H9 (cell line): ENCODE data around the gene EED. TPM values are rescaled to one million over a fixed set of nuclear protein-coding genes. Genes with fewer than 3 reads are reported as not detected.

Source experiments
- DNase-seq: peaks from one replicate; pipeline ENCODE4 v3.0.0-alpha.2; 2017
- H2AFZ ChIP-seq: one replicate; pipeline ENCODE4 v1.6.1; 2013; ENCODE audit warnings: mild to moderate bottlenecking, low read length, control low read depth, moderate library complexity
- H2AK5ac ChIP-seq: 2 replicates; pipeline ENCODE4 v1.6.1; 2013; ENCODE audit warnings: low read length, control low read depth, mixed read lengths; ENCODE audit not compliant: insufficient read length
- H2BK120ac ChIP-seq: one replicate; pipeline ENCODE4 v1.6.1; 2013; ENCODE audit warnings: low read depth, mild to moderate bottlenecking, low read length, control low read depth, inconsistent platforms; ENCODE audit not compliant: poor library complexity, severe bottlenecking
- H2BK12ac ChIP-seq: 2 replicates; pipeline ENCODE4 v1.6.1; 2013; ENCODE audit warnings: low read length, control low read depth, mixed read lengths, low read depth; ENCODE audit not compliant: insufficient read length
- H2BK15ac ChIP-seq: 2 replicates; pipeline ENCODE4 v1.6.1; 2013; ENCODE audit warnings: low read depth, low read length, control low read depth
- H2BK20ac ChIP-seq: one replicate; pipeline ENCODE4 v1.6.1; 2013; ENCODE audit warnings: low read depth, mild to moderate bottlenecking, low read length, control low read depth, inconsistent platforms; ENCODE audit not compliant: poor library complexity, severe bottlenecking
- H2BK5ac ChIP-seq: 2 replicates; pipeline ENCODE4 v1.6.1; 2013; ENCODE audit warnings: low read length, control low read depth, mixed read lengths; ENCODE audit not compliant: insufficient read length
- H3K14ac ChIP-seq: 2 replicates; pipeline ENCODE4 v1.6.1; 2013; ENCODE audit warnings: low read length, control low read depth; ENCODE audit not compliant: insufficient read depth
- H3K18ac ChIP-seq: 2 replicates; pipeline ENCODE4 v1.6.1; 2013; ENCODE audit warnings: low read depth, mild to moderate bottlenecking, mixed read lengths, low read length, control low read depth; ENCODE audit not compliant: insufficient read length
- H3K23ac ChIP-seq: 2 replicates; pipeline ENCODE4 v1.6.1; 2013; ENCODE audit warnings: low read length, control low read depth, mixed read lengths, low read depth; ENCODE audit not compliant: insufficient read length
- H3K23me2 ChIP-seq: 2 replicates; pipeline ENCODE4 v1.6.1; 2013; ENCODE audit warnings: low read depth, mild to moderate bottlenecking, mixed read lengths, low read length, control low read depth; ENCODE audit not compliant: insufficient read length, poor library complexity, severe bottlenecking
- H3K27ac ChIP-seq: 2 replicates; pipeline ENCODE4 v1.5.1; 2013; ENCODE audit warnings: low read length, control low read depth, mixed read lengths, low read depth; ENCODE audit not compliant: insufficient read length
- H3K27me3 ChIP-seq: 2 replicates; pipeline ENCODE4 v1.6.1; 2013; ENCODE audit warnings: low read length, control low read depth, inconsistent platforms; ENCODE audit not compliant: insufficient read depth
- H3K4ac ChIP-seq: 2 replicates; pipeline ENCODE4 v1.6.1; 2013; ENCODE audit warnings: low read depth, mild to moderate bottlenecking, control low read depth, inconsistent platforms, low read length, moderate library complexity
- H3K4me1 ChIP-seq: 2 replicates; pipeline ENCODE4 v1.6.1; 2013; ENCODE audit warnings: low read length, control low read depth, inconsistent platforms; ENCODE audit not compliant: insufficient read depth
- H3K4me2 ChIP-seq: 2 replicates; pipeline ENCODE4 v1.6.1; 2013; ENCODE audit warnings: low read length, control low read depth, mixed read lengths; ENCODE audit not compliant: insufficient read length, insufficient read depth
- H3K56ac ChIP-seq: 2 replicates; pipeline ENCODE4 v1.6.1; 2013; ENCODE audit warnings: low read depth, mild to moderate bottlenecking, mixed read lengths, low read length, control low read depth; ENCODE audit not compliant: insufficient read length
- H3K79me1 ChIP-seq: 2 replicates; pipeline ENCODE4 v1.6.1; 2013; ENCODE audit warnings: low read depth, mild to moderate bottlenecking, moderate library complexity, low read length, control low read depth, inconsistent platforms; ENCODE audit not compliant: insufficient read depth, poor library complexity, severe bottlenecking
- H3K79me2 ChIP-seq: 2 replicates; pipeline ENCODE4 v1.6.1; 2013; ENCODE audit warnings: low read length, control low read depth, inconsistent platforms; ENCODE audit not compliant: insufficient read depth
- H3K9ac ChIP-seq: 2 replicates; pipeline ENCODE4 v1.6.1; 2013; ENCODE audit warnings: low read length, control low read depth, mixed read lengths; ENCODE audit not compliant: insufficient read length; ENCODE audit errors: extremely low read depth
- H3K9me3 ChIP-seq: one replicate; pipeline ENCODE4 v1.6.1; 2013; ENCODE audit warnings: low read depth, low read length, inconsistent platforms; ENCODE audit not compliant: control insufficient read depth
- H3T11ph ChIP-seq: one replicate; pipeline ENCODE4 v1.6.1; 2013; ENCODE audit warnings: mild to moderate bottlenecking, low read length, control low read depth, inconsistent platforms
- H4K20me1 ChIP-seq: one replicate; pipeline ENCODE4 v1.6.1; 2013; ENCODE audit not compliant: control insufficient read depth, insufficient read length, insufficient read depth
- H4K5ac ChIP-seq: 2 replicates; pipeline ENCODE4 v1.6.1; 2013; ENCODE audit warnings: low read depth, mild to moderate bottlenecking, mixed read lengths, low read length, control low read depth; ENCODE audit not compliant: insufficient read length
- H4K8ac ChIP-seq: replicated peaks from 2 replicates; pipeline ENCODE4 v1.6.1; 2013; ENCODE audit warnings: low read length, control low read depth, mixed read lengths, low read depth; ENCODE audit not compliant: insufficient read length
- H4K91ac ChIP-seq: 2 replicates; pipeline ENCODE4 v1.6.1; 2013; ENCODE audit warnings: low read depth, mild to moderate bottlenecking, moderate library complexity, mixed read lengths, low read length, control low read depth; ENCODE audit not compliant: insufficient read length
- H3K27ac Mint-ChIP-seq, 3 experiments: 2 replicates in 2 of 3; 3 replicates in 1 of 3; pipeline ENCODE4 v1.8.0; 2020 to 2021; ENCODE audit warnings: mixed read lengths in 3 of 3, mild to moderate bottlenecking in 1 of 3, moderate library complexity in 1 of 3
- H3K27me3 Mint-ChIP-seq: 2 replicates; pipeline ENCODE4 v1.8.0; 2021; ENCODE audit warnings: low read depth, mild to moderate bottlenecking, moderate library complexity, mixed read lengths
- H3K36me3 Mint-ChIP-seq, 3 experiments: 2 replicates in 2 of 3; 3 replicates in 1 of 3; pipeline ENCODE4 v1.8.0; 2020 to 2021; ENCODE audit warnings: low read depth in 3 of 3, mixed read lengths in 3 of 3; ENCODE audit not compliant: insufficient read depth in 1 of 3
- H3K4me1 Mint-ChIP-seq, 2 experiments: 2 replicates each; pipeline ENCODE4 v1.8.0; 2020; ENCODE audit warnings: mixed read lengths in 2 of 2
- H3K4me3 Mint-ChIP-seq, 2 experiments: 2 replicates in 1 of 2; 3 replicates in 1 of 2; pipeline ENCODE4 v1.8.0; 2020 to 2021; ENCODE audit warnings: mild to moderate bottlenecking in 2 of 2, mixed read lengths in 2 of 2, moderate library complexity in 1 of 2
- H3K9me3 Mint-ChIP-seq, 2 experiments: 2 replicates in 1 of 2; 3 replicates in 1 of 2; pipeline ENCODE4 v1.8.0; 2020; ENCODE audit warnings: mild to moderate bottlenecking in 2 of 2, mixed read lengths in 2 of 2, moderate library complexity in 1 of 2
- CTCF ChIP-seq: fragments of 200-600 bp; sonication (generic); conservative IDR thresholded peaks from 3 replicates; pipeline ENCODE4 v1.8.0; 2021; ENCODE audit warnings: antibody characterized with exemption, mild to moderate bottlenecking
- WGBS: extraction: QIAGEN DNeasy Blood & Tissue Kit; methylation state at CpG from one replicate; pipeline ENCODE4 v1.1.7; 2013; ENCODE audit warnings: missing lambda C conversion rate, low lambda C conversion rate, mixed read lengths; ENCODE audit not compliant: insufficient read length; ENCODE audit errors: extremely low coverage; 5-methylcytosine and 5-hydroxymethylcytosine counted together
- total RNA-seq: library from RNA; stranded (reverse); gene quantifications from 2 replicates; pipeline ENCODE4 v1.2.1, GENCODE V29; 2021

The EED gene
- total RNA-seq, 1 experiment from 2014 or later = 34.1 TPM

- H3K27me3 ChIP-seq = no peaks in the 10 kb centered on the region
- H3K36me3 Mint-ChIP-seq = no peaks in the 10 kb centered on the region
- no peak overlapping the region for H2BK5ac ChIP-seq
- no peaks in the 10 kb centered on the region for H3K4me1 ChIP-seq
- H3K27ac ChIP-seq = no peak overlapping the region
- H3K4me1 Mint-ChIP-seq = peaks cover 4 to 7% of the 10 kb centered on the region in 2 experiments; a peak in 2 of 4 replicates
- H2AK5ac ChIP-seq = no peak overlapping the region
- no peak overlapping the region for H3K4ac ChIP-seq
- H3K23me2 ChIP-seq = no peaks in the 10 kb centered on the region
- H3K9me3 ChIP-seq = no peaks in the 10 kb centered on the region
- H3K14ac ChIP-seq = no peak overlapping the region
- no peaks in the 10 kb centered on the region for H4K20me1 ChIP-seq
- no peak overlapping the region for H2BK12ac ChIP-seq
- no peak overlapping the region for H3K18ac ChIP-seq
- no peak overlapping the region for H4K91ac ChIP-seq
- H3K79me2 ChIP-seq = no peaks in the 10 kb centered on the region
- no peak overlapping the region for H4K8ac ChIP-seq
- H2BK15ac ChIP-seq = no peak overlapping the region
- H3K27ac Mint-ChIP-seq = no peak overlapping the region
- no peaks in the 10 kb centered on the region; the same call in none of the 2 replicates for H3K27me3 Mint-ChIP-seq
- no peak overlapping the region for H3T11ph ChIP-seq
- no peak overlapping the region for H2BK20ac ChIP-seq
- no peak overlapping the region for H3K4me2 ChIP-seq
- DNase-seq = no peak
- TF ChIP-seq CTCF = no peak
- no peaks in the 10 kb centered on the region for H3K79me1 ChIP-seq
- no peak overlapping the region for H2AFZ ChIP-seq
- no peak overlapping the region for H4K5ac ChIP-seq
- WGBS = no CpG with 5 or more reads among the region's 6 CpGs
- no peak overlapping the region for H2BK120ac ChIP-seq
- no peaks in the 10 kb centered on the region for H3K9me3 Mint-ChIP-seq
- no peak overlapping the region for H3K23ac ChIP-seq
- no peak overlapping the region for H3K56ac ChIP-seq
- no peak overlapping the region for H3K4me3 Mint-ChIP-seq
- no peak overlapping the region for H3K9ac ChIP-seq
Observed at GRCh38 chr11:86292912-86293616, 48.5 kb downstream of the EED start.
